A549 (cell line): ENCODE results near the gene PTPRN2. TPM values are rescaled to one million over a fixed set of nuclear protein-coding genes. Genes with fewer than 3 reads are reported as not detected.

ENCODE experiments used
- ATAC-seq, 2 experiments: fragments of 200-7000 bp in 1 of 2; fragments of >200 bp in 1 of 2; cut with Nextera tagmentation in 1 of 2; cut with Tn5 transposase in 1 of 2; 3 replicates each; pipeline versions ENCODE4 v1.8.0 to v1.9.1; 2018 to 2020; ENCODE audit warnings: mild to moderate bottlenecking in 1 of 2, moderate library complexity in 1 of 2
- CTCF ChIA-PET: fragments of 300-600 bp; sonication (Branson Sonifier 250); formaldehyde crosslinking; extraction: SDS; loops from one replicate; lab custom pipeline; 2021; ENCODE audit warnings: antibody characterized with exemption, inconsistent platforms; lab: Yijun Ruan, JAX
- POLR2A ChIA-PET: fragments of 350-600 bp; formaldehyde crosslinking; extraction: SDS; loops from one replicate; lab custom pipeline; 2021; ENCODE audit warnings: antibody characterized with exemption, inconsistent platforms; lab: Yijun Ruan, JAX
- DNase-seq, 2 experiments: peaks; one replicate each; pipeline versions ENCODE4 v3.0.0 to v3.0.0-alpha.2; 2011 to 2016; ENCODE audit warnings: low read depth in 1 of 2, low spot score in 1 of 2
- FAIRE-seq: peaks from 2 replicates; lab custom pipeline; 2011; peaks lifted over from hg19 to GRCh38; lab: Jason Lieb, UNC
- H3K27ac ChIP-seq, 2 experiments: fragments of >200 bp; sonication (Bioruptor Twin); formaldehyde crosslinking; 3 replicates each; pipeline ENCODE4 v1.5.1; 2016 to 2017
- H3K4me1 ChIP-seq: fragments of >200 bp; sonication (Bioruptor Twin); formaldehyde crosslinking; 3 replicates; pipeline ENCODE4 v1.6.1; 2016
- H3K4me2 ChIP-seq: fragments of >200 bp; sonication (Bioruptor Twin); formaldehyde crosslinking; 3 replicates; pipeline ENCODE4 v1.6.1; 2016
- H3K4me3 ChIP-seq: fragments of >200 bp; sonication (Bioruptor Twin); formaldehyde crosslinking; 3 replicates; pipeline ENCODE4 v1.5.1; 2016
- H3K9me3 ChIP-seq: fragments of >200 bp; sonication (Bioruptor Twin); formaldehyde crosslinking; 3 replicates; pipeline ENCODE4 v1.6.1; 2016
- ATOH8 ChIP-seq: fragments of 250-450 bp; sonication (Bioruptor Pico); IDR thresholded peaks from 2 replicates; pipeline ENCODE4 v1.5.0; 2020; ENCODE audit warnings: low read depth, mild to moderate bottlenecking, moderate library complexity
- E2F6 ChIP-seq: IDR thresholded peaks from 2 replicates; pipeline ENCODE4 v1.6.1; 2012; ENCODE audit warnings: low read depth, borderline replicate concordance
- EP300 ChIP-seq, 2 experiments: fragments of >200 bp; sonication (Bioruptor Twin); formaldehyde crosslinking; IDR thresholded peaks; 2 replicates in 1 of 2; 3 replicates in 1 of 2; pipeline ENCODE4 v1.6.1; 2016 to 2017
- FOSB ChIP-seq: fragments of 250-450 bp; sonication (Bioruptor Pico); IDR thresholded peaks from 2 replicates; pipeline ENCODE4 v1.5.0; 2020; ENCODE audit warnings: mild to moderate bottlenecking, moderate library complexity
- GATA3 ChIP-seq: IDR thresholded peaks from 2 replicates; pipeline ENCODE4 v1.6.1; 2012; ENCODE audit warnings: borderline replicate concordance
- HOXA7 ChIP-seq: fragments of 250-450 bp; sonication (Bioruptor Pico); IDR thresholded peaks from 2 replicates; pipeline ENCODE4 v1.5.0; 2020; ENCODE audit warnings: mild to moderate bottlenecking, moderate library complexity
- HOXB5 ChIP-seq: fragments of 250-450 bp; sonication (Bioruptor Pico); IDR thresholded peaks from 2 replicates; pipeline ENCODE4 v1.5.0; 2020; ENCODE audit warnings: mild to moderate bottlenecking, moderate library complexity
- MYC ChIP-seq: IDR thresholded peaks from 2 replicates; pipeline ENCODE4 v1.6.1; 2012; ENCODE audit warnings: mild to moderate bottlenecking, inconsistent platforms, low read length, improper control_type of control experiment, borderline replicate concordance
- NPAS2 ChIP-seq: fragments of 250-450 bp; sonication (Bioruptor Pico); IDR thresholded peaks from 2 replicates; pipeline ENCODE4 v1.8.0; 2022; ENCODE audit warnings: mild to moderate bottlenecking, moderate library complexity, borderline replicate concordance
- NR3C1 ChIP-seq: fragments of >200 bp; sonication (Bioruptor Twin); formaldehyde crosslinking; IDR thresholded peaks from 3 replicates; pipeline ENCODE4 v1.6.1; 2017
- PBX3 ChIP-seq: IDR thresholded peaks from 2 replicates; pipeline ENCODE4 v1.6.1; 2012
- SMC3 ChIP-seq: fragments of >200 bp; sonication (Bioruptor Twin); formaldehyde crosslinking; IDR thresholded peaks from 3 replicates; pipeline ENCODE4 v1.6.1; 2018; ENCODE audit warnings: inconsistent platforms
- SREBF2 ChIP-seq: fragments of 450-650 bp; IDR thresholded peaks from 2 replicates; pipeline ENCODE4 v1.6.1; 2014; ENCODE audit warnings: mild to moderate bottlenecking, moderate library complexity
- TP53 ChIP-seq: fragments of 250-450 bp; sonication (Bioruptor Pico); IDR thresholded peaks from 2 replicates; pipeline ENCODE4 v1.5.0; 2021; ENCODE audit warnings: mild to moderate bottlenecking, moderate library complexity
- ZFP36 ChIP-seq: fragments of 450-650 bp; IDR thresholded peaks from 2 replicates; pipeline ENCODE4 v1.6.1; 2014; ENCODE audit warnings: borderline replicate concordance; ENCODE audit not compliant: partially characterized antibody
- WGBS: methylation state at CpG from one replicate; pipeline ENCODE4 v1.1.6; 2017; ENCODE audit errors: missing lambda C conversion rate; 5-methylcytosine and 5-hydroxymethylcytosine counted together
- polyA plus RNA-seq, 4 experiments: library from polyadenylated mRNA; depleted of rRNA in 3 of 4; stranded (reverse); fragments of >200 nt; fragmentation: RNase III in 1 of 4; extraction: RNeasy Plus Mini Kit Qiagen cat#74134 plus additional on column Dnase treatment in 1 of 4; gene quantifications; 2 replicates in 3 of 4; 3 replicates in 1 of 4; pipeline ENCODE4 v1.2.3, GENCODE V29; 2011 to 2017
- TF ChIP-seq, protein P1 (sequence below): fragments of 200-600 bp; sonication (generic); IDR thresholded peaks from 2 replicates; pipeline ENCODE4 v1.6.1; 2016; ENCODE audit warnings: antibody characterized with exemption, mild to moderate bottlenecking, moderate library complexity
- TF ChIP-seq, protein P2 (sequence below): fragments of 450-650 bp; IDR thresholded peaks from 2 replicates; pipeline ENCODE4 v1.6.1; 2014; ENCODE audit warnings: antibody characterized with exemption

PTPRN2 gene
- polyA plus RNA-seq, 2 of the 4 experiments (the other 2 are of a cell fraction) = 0.41 to 1.2 TPM

DNA sequence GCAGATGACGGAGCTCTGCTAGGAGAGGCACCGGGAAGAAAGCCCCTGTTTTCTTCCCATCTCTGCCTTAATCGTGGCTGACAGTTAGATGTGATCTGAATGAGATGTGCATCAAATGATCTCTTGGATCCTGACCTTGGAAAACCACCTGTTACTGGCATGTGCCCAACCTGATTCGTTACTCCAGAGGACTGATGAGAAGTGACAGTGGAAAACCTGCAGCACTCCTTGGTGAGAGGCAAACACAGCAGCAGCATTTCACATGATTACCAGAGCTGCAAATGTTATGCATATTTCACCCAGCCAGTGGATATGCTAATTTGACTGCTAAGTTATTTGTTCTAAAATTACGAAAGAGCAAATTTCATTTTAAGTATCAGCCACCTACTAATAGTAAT lies 95.3 kb downstream of the PTPRN2 start:
- no peak overlapping the region for H3K4me2 ChIP-seq
- DNase-seq = no peak
- no peak for ATAC-seq
- ChIA-PET CTCF (no interaction called here), POLR2A (no interaction called here)
- no peaks in the 10 kb centered on the region for H3K9me3 ChIP-seq
- WGBS = 47% methylated on average over 5 of the region's 5 CpGs
- FAIRE-seq = no peak
- 0 out of 3 replicates have a peak, but pooled peaks cover 8% of the 10 kb centered on the region for H3K4me1 ChIP-seq
- no peak overlapping the region for H3K27ac ChIP-seq
- H3K4me3 ChIP-seq = no peak overlapping the region
- TF ChIP-seq NR3C1 (no peak), HOXA7 (CRISPR knock-in tag) (no peak), TP53 (CRISPR knock-in tag) (no peak), GATA3 (no peak), ZFP36 (no peak), E2F6 (no peak), ATOH8 (CRISPR knock-in tag) (no peak), PBX3 (no peak), SMC3 (no peak), NPAS2 (no peak), FOSB (CRISPR knock-in tag) (no peak), HOXB5 (CRISPR knock-in tag) (no peak), SREBF2 (no peak)
- TF ChIP-seq, protein P1, sequence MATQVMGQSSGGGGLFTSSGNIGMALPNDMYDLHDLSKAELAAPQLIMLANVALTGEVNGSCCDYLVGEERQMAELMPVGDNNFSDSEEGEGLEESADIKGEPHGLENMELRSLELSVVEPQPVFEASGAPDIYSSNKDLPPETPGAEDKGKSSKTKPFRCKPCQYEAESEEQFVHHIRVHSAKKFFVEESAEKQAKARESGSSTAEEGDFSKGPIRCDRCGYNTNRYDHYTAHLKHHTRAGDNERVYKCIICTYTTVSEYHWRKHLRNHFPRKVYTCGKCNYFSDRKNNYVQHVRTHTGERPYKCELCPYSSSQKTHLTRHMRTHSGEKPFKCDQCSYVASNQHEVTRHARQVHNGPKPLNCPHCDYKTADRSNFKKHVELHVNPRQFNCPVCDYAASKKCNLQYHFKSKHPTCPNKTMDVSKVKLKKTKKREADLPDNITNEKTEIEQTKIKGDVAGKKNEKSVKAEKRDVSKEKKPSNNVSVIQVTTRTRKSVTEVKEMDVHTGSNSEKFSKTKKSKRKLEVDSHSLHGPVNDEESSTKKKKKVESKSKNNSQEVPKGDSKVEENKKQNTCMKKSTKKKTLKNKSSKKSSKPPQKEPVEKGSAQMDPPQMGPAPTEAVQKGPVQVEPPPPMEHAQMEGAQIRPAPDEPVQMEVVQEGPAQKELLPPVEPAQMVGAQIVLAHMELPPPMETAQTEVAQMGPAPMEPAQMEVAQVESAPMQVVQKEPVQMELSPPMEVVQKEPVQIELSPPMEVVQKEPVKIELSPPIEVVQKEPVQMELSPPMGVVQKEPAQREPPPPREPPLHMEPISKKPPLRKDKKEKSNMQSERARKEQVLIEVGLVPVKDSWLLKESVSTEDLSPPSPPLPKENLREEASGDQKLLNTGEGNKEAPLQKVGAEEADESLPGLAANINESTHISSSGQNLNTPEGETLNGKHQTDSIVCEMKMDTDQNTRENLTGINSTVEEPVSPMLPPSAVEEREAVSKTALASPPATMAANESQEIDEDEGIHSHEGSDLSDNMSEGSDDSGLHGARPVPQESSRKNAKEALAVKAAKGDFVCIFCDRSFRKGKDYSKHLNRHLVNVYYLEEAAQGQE = no peak
- TF ChIP-seq, protein P2, sequence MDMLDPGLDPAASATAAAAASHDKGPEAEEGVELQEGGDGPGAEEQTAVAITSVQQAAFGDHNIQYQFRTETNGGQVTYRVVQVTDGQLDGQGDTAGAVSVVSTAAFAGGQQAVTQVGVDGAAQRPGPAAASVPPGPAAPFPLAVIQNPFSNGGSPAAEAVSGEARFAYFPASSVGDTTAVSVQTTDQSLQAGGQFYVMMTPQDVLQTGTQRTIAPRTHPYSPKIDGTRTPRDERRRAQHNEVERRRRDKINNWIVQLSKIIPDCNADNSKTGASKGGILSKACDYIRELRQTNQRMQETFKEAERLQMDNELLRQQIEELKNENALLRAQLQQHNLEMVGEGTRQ = no peak

GRCh38 chr7:158491094-158491493 lies 96.5 kb downstream of the PTPRN2 start:
- TF ChIP-seq ZFP36 (no peak), EP300 (IDR thresholded peaks at IDR 0.05) (no peak), MYC (no peak)
- TF ChIP-seq, protein P2 = no peak
- Histone ChIP-seq H3K4me1 (0 out of 3 replicates have a peak, but pooled peaks cover 8% of the 10 kb centered on the region), H3K4me2 (no peak overlapping the region), H3K9me3 (no peaks in the 10 kb centered on the region), H3K4me3 (no peak overlapping the region), H3K27ac (no peak overlapping the region)
- WGBS = 76% methylated on average over 11 of the region's 11 CpGs
- ChIA-PET POLR2A (no interaction called here), CTCF (no interaction called here)
- ATAC-seq (no peak), DNase-seq (no peak), FAIRE-seq (no peak)
